Measurements from ENCODE around the gene FGF12. TPM values are rescaled to one million over a fixed set of nuclear protein-coding genes. Genes with fewer than 3 reads are reported as not detected.

FGF12 gene
- total RNA-seq, 6 experiments from 2014 or later, result 0.29 to 6.5 (median 0.76) TPM

DNA sequence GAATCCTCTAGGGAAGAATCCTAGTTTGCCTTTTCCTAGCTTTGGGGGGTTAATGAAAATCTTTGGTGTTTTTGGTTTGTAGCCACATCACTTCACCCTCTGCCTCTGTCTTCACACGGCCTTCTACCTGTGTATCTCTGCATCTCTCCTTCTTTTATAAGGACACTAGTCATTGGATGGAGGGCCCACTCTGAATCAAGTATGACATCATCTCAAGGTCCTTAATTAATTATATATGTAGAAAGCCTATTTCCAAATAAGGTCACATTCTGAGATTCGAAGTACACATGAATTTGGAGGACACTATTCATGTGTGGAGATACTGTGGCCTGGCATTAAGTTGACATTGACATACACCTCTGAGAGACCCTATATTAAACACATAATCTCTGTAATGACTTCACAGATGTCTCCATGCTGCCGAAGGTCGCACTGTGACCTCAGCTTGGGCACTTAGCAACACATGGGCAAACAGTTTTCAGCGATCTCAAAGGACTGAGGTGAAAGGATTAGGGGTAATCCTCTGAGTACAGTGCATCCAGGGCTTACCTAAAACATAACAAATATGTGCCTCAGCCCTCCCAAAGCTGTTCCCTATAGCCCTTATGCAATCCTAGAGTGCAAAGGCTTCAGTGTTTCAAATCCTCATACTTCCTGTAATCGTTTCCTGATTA is 446.0 kb downstream of the FGF12 start:
- Histone ChIP-seq H3K27ac (no peak overlapping the region), H3K36me3 (no peaks in the 10 kb centered on the region), H3K4me3 (no peak overlapping the region), H3K27me3 (no peaks in the 10 kb centered on the region), H3K4me1 (peaks cover 0 to 5% (median 0%) of the 10 kb centered on the region in 4 donors), H3K9me3 (no peaks in the 10 kb centered on the region)
- intact Hi-C loops (cut with DNase I), result no loop called here
- no peak for TF ChIP-seq POLR2A (IDR thresholded peaks at IDR 0.05)
- TF ChIP-seq, protein P1, sequence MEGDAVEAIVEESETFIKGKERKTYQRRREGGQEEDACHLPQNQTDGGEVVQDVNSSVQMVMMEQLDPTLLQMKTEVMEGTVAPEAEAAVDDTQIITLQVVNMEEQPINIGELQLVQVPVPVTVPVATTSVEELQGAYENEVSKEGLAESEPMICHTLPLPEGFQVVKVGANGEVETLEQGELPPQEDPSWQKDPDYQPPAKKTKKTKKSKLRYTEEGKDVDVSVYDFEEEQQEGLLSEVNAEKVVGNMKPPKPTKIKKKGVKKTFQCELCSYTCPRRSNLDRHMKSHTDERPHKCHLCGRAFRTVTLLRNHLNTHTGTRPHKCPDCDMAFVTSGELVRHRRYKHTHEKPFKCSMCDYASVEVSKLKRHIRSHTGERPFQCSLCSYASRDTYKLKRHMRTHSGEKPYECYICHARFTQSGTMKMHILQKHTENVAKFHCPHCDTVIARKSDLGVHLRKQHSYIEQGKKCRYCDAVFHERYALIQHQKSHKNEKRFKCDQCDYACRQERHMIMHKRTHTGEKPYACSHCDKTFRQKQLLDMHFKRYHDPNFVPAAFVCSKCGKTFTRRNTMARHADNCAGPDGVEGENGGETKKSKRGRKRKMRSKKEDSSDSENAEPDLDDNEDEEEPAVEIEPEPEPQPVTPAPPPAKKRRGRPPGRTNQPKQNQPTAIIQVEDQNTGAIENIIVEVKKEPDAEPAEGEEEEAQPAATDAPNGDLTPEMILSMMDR (IDR thresholded peaks at IDR 0.05), result no peak
- WGBS (ENCODE audit: insufficient coverage, low coverage, low lambda C conversion rate, missing lambda C conversion rate), result 57% methylated on average over 6 of the region's 6 CpGs
- ATAC-seq (no peak), DNase-seq (no peak)

DNA sequence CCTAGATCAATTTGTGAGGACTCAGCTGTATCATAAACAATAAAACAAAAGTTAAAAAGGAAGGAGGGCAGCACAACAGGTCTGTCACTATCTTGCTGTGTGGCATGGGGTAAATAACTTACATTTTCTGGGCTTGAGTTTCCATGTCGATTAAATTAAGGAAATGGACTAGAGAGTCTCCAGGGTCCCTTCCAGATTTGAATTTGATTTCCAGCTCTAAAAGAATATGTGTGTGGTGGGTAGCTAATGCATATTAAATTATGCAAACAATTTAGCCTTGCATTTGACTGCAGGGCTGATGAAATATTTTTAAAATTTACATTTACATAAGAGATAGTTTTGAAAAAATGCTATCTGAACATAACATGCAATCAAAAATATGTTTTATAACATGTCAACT is 447.7 kb downstream of the FGF12 start:
- WGBS (ENCODE audit: insufficient coverage, low coverage, low lambda C conversion rate, missing lambda C conversion rate), result 89% methylated on average over 1 of the region's 1 CpG
- TF ChIP-seq, protein P1 (IDR thresholded peaks at IDR 0.05), result no peak
- TF ChIP-seq POLR2A (IDR thresholded peaks at IDR 0.05), result no peak

DNA sequence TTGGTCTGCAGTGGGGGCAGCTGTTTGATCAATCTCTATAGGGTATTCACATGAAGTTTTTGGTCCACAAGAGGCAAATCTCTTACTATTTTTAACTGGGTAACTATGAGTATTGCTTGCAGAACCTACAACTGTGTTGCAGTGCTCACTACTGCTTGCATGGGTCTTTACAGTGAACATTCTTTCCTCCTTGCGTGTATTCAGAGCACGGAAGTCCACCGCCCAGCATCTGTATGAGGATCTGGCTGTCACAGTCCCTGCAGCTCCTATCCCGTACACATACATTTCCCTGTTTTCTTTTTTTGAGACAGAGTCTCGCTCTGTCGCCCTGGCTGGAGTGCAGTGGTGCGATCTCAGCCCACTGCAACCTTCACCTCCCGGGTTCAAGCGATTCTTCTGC is 449.9 kb downstream of the FGF12 start:
- no peaks in the 10 kb centered on the region for H3K9me3 ChIP-seq
- H3K27me3 ChIP-seq, result no peaks in the 10 kb centered on the region
- TF ChIP-seq, protein P1 (IDR thresholded peaks at IDR 0.05), result no peak
- TF ChIP-seq POLR2A (IDR thresholded peaks at IDR 0.05), result no peak
- H3K4me1 ChIP-seq, result no peaks in the 10 kb centered on the region
- intact Hi-C loops (cut with DNase I), result no loop called here
- WGBS (ENCODE audit: insufficient coverage, low coverage, low lambda C conversion rate, missing lambda C conversion rate), result 90% methylated on average over 9 of the region's 9 CpGs
- ATAC-seq (no peak), DNase-seq (no peak)
- no peak overlapping the region for H3K27ac ChIP-seq
- H3K36me3 ChIP-seq, result no peaks in the 10 kb centered on the region
- H3K4me3 ChIP-seq, result no peak overlapping the region

More for the DNA sequence above, 447.7 kb downstream of the FGF12 start:
- no peaks in the 10 kb centered on the region for H3K9me3 ChIP-seq
- H3K27ac ChIP-seq, result no peak overlapping the region
- H3K36me3 ChIP-seq, result no peaks in the 10 kb centered on the region
- DNase-seq (no peak), ATAC-seq (no peak)
- no peaks in the 10 kb centered on the region for H3K4me1 ChIP-seq
- no peaks in the 10 kb centered on the region for H3K27me3 ChIP-seq
- H3K4me3 ChIP-seq, result no peak overlapping the region
- intact Hi-C loops (cut with DNase I), result no loop called here

DNA sequence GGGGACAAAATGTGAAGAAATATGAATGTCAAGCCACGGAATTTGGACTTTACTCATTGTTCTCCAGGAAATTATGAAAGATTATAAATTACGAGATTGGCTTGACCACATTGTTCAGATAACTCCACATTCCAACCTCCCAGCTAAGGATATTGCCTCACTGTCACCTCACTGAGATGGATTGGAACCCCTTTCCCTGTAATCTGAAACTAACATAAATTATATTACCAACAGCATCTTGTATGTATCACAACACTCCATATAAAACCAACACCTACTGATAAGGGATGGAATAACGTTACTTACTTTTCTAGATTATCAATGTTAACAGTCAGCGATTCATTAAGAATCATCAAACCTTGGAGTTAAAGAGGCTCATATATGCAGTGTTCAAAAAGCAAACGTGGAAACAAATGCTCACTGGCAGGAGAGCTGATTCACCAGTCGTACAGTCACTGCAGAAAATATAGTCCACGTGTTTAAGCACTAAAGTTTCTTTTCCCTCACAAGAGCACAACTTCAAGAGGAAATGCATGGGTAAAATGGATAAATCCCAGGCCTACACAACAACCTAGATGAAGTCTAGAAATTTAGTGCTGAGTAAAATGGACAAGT is 451.5 kb downstream of the FGF12 start:
- WGBS (ENCODE audit: insufficient coverage, low coverage, low lambda C conversion rate, missing lambda C conversion rate), result 52% methylated on average over 7 of the region's 7 CpGs
- no peak for DNase-seq
- Histone ChIP-seq H3K4me1 (no peaks in the 10 kb centered on the region), H3K9me3 (no peaks in the 10 kb centered on the region), H3K27me3 (no peaks in the 10 kb centered on the region), H3K27ac (no peak overlapping the region), H3K4me3 (no peak overlapping the region), H3K36me3 (no peaks in the 10 kb centered on the region)
- intact Hi-C loops (cut with DNase I), result no loop called here
- TF ChIP-seq, protein P1 (IDR thresholded peaks at IDR 0.05), result no peak
- TF ChIP-seq POLR2A (IDR thresholded peaks at IDR 0.05), result no peak
- ATAC-seq, result no peak
